NCI-H82 treated with DMSO at 0.1 percent for 48 hours (cell line): ENCODE measurements around the gene C3orf18.
A peak's percentile ranks its signal among the peaks of the same experiment; 100 is the strongest.

Source experiments
- DNase-seq: peaks from one replicate; lab custom pipeline; 2025; ENCODE audit not compliant: unreplicated experiment; lab: John Stamatoyannopoulos, UW

The C3orf18 gene

GRCh38 chr3:50581459-50581842 is 13.9 kb upstream of the C3orf18 start:
- no peak for DNase-seq

GRCh38 chr3:50580683-50581458 is 13.3 kb upstream of the C3orf18 start:
- DNase-seq = no peak

GRCh38 chr3:50577348-50577747 is 9.8 kb upstream of the C3orf18 start:
- no peak for DNase-seq

- DNase-seq = no peak
Observed at GRCh38 chr3:50575372-50575771, 7.8 kb upstream of the C3orf18 start.

GRCh38 chr3:50574444-50574831 is 6.9 kb upstream of the C3orf18 start:
- no peak for DNase-seq

GRCh38 chr3:50573566-50574443 is 6.3 kb upstream of the C3orf18 start:
- DNase-seq = no peak

GRCh38 chr3:50572801-50573371 is 5.3 kb upstream of the C3orf18 start:
- no peak for DNase-seq

- no peak for DNase-seq
Observed at GRCh38 chr3:50572158-50572557, 4.6 kb upstream of the C3orf18 start.

- no peak for DNase-seq
Observed at GRCh38 chr3:50571486-50571885, 3.9 kb upstream of the C3orf18 start.

GRCh38 chr3:50570508-50571279 is 3.1 kb upstream of the C3orf18 start:
- no peak for DNase-seq

GRCh38 chr3:50568947-50569749 is 1.6 kb upstream of the C3orf18 start, which contains the start of gene HEMK1:
HEMK1 (plus strand) TSS chr3:50569522; CDS start chr3:50571105, 1,583 bp downstream.
- DNase-seq = peak; percentile 60

- DNase-seq = no peak
Observed at GRCh38 chr3:50567011-50567385, 549 bp downstream of the C3orf18 start.

GRCh38 chr3:50564321-50564720 is 3.2 kb downstream of the C3orf18 start:
- DNase-seq = no peak

- no peak for DNase-seq
Observed at GRCh38 chr3:50563867-50564266, 3.7 kb downstream of the C3orf18 start.

GRCh38 chr3:50562861-50563260 is 4.7 kb downstream of the C3orf18 start:
- no peak for DNase-seq

- no peak for DNase-seq
Observed at GRCh38 chr3:50559702-50560101, 7.8 kb downstream of the C3orf18 start.

GRCh38 chr3:50557915-50558314 is 9.6 kb downstream of the C3orf18 start:
- no peak for DNase-seq

- no peak for DNase-seq
Observed at GRCh38 chr3:50557106-50557505, 10.4 kb downstream of the C3orf18 start.

- DNase-seq = no peak
Observed at GRCh38 chr3:50554553-50554952, 13.0 kb downstream of the C3orf18 start.

GRCh38 chr3:50552598-50552997 is 14.9 kb downstream of the C3orf18 start:
- no peak for DNase-seq
